NCI-H128 (cell line): ENCODE results near the gene ACBD3.

ENCODE experiments used
- DNase-seq: peaks from one replicate; lab custom pipeline; 2025; ENCODE audit not compliant: unreplicated experiment; lab: John Stamatoyannopoulos, UW

The ACBD3 gene

DNA sequence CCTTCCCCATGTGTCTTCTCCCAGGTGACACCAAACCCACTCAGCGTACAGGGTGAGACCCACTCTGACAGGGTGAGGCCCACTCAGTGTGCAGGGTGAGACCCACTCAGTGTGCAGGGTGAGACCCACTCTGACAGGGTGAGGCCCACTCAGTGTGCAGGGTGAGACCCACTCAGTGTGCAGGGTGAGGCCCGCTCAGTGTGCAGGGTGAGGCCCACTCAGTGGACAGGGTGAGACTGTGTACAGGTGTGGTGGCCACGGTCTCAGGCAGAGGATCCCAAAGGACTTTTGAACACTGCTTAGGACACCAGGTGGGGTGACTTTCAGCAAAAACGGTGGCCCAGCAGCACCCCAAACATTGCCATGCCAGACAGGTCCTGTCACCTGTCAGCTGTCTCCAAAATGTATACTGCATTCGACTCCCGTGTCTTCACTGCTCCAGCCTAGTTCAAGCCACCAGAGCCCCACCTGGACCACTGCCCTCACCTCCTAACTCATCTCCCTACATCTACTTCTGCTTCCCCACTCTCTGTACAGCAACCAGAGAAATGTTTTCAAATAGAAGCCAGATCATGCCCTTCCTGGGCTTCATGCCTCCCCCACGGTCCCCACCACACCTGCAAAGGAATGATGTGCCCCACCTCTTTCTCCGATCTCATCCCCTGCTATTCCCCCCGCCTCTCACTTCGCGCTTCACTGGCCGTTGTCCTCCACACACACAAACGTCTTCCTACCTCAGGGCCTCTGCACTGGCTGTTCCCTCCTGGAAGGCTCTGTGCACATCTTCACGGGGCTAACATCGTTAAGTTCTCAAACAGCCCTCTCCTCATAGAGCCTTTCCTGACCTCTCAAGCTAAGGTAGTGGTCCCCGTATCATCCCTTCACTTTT lies 52.1 kb downstream of the ACBD3 start:
- no peak for DNase-seq

DNA sequence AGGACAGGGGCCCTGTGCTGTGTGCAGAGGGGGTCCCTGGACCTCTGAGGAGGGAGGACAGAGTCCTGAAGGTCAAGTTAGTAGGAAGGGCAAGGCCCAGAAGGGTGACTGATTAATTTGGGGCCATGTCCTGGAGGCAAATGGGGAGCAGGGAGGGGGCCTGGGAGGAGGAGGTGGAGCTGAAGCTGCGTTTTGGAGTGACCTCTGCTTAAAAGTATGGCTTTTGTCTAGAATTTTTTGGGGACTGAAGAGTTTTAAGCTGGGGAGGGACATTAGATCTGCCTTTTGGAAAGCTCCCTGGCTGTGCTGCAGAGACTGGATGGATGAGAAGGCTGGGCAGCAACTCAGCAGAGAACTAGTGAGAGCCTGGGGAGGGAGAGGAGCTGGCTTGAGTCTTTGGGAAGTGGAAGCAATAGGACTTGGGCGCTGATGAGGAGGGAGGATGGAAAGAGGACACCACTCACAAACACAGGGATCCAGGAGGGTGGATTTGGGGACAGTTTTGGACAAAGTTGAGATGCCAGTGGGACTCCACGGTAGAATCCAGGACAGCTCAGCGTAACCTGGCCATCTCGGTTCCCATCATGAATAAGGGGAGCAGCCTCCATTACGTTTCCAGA lies 52.9 kb downstream of the ACBD3 start:
- DNase-seq, result no peak

DNA sequence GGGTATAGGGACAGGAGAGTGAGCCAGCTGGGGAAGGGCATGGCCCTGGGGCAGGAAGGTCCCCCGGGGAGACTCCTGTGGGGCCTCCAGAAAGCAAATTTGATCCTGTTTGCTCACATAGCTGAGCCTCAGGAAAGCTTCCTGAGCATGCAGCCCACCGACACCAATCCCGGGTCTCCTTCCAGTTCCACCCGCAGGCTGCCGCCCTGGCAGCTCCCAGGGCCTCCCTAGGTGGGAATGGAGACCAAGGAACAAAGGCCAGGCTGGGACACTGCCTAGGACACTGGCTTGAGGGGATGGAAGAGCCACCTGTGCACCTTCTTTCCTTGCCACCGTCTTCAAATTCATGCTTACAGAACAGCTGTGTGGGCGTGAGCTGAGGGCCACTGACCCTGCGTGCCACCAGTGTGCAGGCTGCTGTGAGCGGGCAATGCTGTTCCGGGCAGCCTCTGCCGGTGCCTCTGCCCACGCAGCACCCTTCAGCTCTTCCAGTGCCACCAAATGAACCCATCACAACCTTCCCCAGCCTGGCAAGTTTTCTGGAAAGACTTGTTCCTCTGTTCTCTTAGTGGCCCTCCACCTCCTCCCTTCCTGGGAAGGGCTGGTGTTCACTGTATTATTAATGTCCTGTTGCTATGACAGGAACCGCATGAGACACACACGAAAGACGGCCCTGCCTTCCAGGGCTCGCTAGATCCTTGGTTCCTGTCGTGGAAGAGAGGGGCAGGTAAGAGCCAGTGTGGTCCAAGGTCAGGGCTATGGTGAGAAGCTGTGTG lies 53.6 kb downstream of the ACBD3 start:
- DNase-seq, result no peak

DNA sequence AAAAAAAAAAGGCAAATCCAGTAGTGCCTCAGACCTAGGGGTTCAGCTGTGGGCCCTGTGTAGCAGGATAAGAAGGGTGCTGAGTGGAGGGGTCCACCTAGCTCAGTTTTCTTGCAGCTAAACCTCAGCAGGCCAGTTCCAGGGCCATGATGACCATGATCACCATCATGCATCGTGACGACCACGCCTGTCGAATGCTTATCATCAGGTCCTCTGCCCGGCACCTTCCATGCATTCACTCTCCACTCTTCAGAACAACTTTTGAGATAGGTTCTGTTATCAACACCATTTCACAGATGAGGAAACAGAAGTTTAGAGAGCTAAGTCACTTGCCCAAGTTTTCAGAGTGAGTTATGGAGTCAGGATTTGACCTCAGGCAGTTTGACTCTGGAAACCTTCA lies 54.9 kb downstream of the ACBD3 start:
- no peak for DNase-seq

DNA sequence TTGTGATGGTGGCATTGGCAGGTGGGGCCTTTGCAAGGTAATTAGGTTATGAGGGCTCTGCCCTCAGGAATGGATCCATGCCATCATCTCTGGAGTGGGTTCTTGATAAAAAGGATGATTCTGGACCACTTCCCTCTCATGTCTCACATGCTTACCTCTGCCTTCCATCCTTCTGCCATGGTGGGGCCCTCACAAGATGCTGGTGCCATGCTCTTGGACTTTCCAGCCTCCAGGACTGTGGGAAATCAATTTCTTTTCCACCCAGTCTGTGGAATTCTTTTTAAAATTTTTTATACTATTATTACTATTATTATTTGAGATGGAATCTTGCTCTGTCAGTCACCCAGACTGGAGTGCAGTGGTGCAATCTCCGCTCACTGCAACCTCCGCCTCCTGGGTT lies 57.3 kb downstream of the ACBD3 start:
- DNase-seq, result no peak

DNA sequence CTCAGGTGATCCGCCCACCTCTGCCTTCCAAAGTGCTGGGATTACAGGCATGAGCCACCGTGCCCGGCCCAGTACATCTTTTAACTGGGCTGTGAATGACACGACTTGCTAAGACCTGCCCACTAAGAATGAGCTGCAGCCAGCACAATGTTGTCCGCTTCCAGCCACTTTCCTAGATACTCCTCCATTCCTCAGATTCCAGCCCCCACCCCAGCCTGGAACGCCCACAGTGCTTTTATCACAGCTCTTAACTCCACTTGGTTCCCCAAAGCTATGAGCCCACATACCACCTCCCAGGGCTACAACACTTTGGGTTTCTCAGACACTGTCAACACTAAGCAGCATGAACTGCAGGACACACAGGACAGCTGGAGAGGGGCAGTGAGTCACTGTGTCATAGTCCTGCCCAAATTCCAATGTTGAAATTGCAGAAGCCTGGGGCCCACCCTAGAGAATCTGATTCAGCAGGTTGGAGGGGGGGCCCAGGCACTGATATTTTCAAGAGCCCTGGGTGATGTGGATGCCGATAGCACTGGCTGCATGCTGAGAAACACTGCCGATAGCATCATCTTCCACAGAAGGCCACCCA lies 58.0 kb downstream of the ACBD3 start:
- DNase-seq, result no peak

DNA sequence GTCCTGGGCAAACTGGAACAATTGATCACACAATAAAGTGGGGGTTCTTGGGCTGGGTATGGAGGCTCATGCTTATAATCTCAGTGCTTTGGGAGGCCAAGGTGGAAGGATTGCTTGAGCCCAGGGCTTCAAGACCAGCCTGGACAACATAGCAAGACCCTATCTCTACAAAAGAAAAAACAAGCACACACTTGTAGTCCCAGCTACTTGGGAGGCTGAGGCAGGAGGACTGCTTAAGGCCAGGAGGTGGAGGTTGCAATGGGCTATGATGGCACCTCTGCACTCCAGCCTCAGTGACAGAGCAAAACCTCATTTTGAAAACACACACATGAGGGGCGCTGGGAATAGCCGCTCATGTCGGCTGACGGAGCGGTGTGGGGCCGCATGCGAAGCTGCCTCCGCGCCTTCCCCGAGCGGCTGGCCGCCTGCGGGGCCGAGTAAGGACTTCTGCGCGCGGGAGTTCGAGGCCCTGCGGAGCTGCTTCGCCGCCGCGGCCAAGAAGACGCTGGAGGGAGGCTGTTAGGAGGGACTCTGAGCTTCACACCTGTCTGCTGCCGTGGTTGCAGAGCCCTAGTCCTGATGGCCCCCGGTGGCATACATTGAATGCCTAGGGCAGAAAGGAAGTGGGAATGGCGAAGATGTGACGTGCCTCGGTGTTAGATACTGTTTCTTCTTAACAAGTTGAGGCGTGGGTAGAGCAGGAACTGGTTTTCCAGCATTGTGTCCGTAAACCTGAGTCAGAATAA lies 59.5 kb downstream of the ACBD3 start:
- DNase-seq, result no peak

DNA sequence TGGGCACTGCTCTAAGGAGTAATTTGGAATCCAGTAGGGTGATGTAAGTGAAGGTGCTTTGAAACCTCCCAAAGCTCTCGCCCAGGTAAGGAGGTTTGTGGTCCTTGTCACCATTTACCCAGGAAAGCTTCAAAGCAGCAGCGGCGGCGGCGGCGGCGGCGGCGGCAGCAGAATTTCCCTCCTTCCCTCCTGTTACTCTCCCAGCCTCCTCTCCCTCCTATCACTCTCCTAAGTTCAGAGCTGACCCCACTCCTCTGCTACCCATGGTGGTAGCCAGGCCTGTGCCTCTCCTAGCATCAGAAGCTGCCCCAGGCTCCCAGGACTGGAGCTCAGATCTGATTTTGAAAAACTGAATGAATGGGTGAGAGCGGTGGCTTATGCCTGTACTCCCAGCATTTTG lies 60.7 kb downstream of the ACBD3 start:
- DNase-seq, result no peak

DNA sequence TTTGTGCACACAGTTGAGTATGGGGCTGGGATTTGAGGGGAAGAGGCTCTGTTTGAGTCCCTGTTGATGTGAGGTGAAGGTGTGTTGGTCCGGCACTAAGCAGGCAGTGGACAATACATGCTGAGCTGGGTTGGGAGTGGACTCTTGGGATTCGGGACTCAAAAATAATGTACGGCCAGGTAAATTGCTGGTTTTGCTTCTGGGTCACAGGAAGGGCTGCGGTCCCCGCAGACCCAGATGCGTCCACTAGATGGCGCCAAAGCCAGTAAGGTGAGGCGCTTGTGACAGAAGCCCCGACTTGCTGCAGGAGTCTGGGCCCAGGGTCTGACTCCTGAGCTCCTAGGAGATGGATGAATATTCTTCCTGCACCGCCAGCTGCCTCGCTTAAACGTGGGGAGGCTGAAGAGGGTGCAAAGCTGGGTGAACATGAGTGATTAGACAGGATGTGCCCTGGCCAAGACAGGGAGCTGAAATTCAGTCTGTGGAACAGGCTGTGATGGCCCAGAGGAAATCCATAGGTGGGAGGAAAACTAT lies 61.4 kb downstream of the ACBD3 start:
- peak; percentile 83 for DNase-seq

DNA sequence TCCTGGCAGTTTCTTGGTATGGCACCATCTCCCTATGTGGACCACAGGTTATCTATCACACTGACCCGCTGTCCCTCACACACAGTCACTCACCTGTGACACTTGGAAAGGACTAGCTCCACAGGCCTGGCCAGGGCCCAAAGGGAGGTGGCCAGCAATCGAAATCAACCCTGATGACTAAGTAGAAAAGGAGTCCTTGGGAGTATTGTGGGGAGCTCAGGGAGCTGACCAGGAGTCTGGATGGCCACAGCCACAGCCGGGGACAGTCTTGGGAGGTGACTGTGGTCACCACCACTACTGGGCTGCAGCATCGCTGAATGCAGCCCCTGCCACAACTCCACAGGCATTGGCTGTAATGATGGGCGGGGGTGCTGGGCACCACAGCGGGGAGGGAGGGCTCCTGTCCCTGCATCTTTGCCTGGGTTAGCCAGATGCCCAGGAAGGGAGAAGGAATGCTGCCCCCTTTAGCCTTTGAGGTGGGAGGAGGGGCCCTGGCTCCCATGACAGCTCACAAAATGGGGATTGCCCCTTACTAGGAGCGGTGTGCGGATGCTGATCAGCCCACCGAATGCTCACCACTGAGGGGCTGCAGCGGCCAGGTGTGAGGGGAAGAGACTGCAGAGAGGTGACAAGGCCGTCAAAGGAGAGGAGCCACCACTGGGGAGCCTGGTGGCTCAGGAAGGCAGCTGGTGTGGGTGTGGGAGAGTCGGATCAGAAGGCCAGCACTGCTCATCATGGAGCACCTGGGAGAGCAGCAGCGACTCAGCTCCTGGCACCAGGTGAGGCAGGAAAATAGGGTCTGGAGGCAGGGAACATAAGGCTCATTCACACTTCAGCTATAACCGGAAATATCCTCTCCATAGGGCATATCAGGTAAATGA lies 62.7 kb downstream of the ACBD3 start:
- no peak for DNase-seq

DNA sequence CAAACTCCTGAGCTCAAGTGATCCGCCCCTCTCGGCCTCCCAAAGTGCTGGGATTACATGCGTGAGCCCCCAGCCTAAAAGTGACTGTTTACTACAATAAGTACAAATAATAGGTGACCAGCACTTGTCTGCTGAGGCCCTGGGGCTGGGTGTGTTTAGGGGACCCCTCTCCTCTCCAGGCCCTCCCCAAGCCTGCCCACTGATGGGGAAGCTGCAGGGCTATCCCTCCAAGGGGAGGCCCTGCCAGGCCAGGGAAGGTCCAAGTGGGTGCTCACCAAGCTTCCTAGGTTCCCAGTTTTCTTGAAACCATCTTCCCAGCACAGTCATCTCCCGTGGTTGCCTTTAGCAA lies 63.4 kb downstream of the ACBD3 start:
- DNase-seq, result no peak

DNA sequence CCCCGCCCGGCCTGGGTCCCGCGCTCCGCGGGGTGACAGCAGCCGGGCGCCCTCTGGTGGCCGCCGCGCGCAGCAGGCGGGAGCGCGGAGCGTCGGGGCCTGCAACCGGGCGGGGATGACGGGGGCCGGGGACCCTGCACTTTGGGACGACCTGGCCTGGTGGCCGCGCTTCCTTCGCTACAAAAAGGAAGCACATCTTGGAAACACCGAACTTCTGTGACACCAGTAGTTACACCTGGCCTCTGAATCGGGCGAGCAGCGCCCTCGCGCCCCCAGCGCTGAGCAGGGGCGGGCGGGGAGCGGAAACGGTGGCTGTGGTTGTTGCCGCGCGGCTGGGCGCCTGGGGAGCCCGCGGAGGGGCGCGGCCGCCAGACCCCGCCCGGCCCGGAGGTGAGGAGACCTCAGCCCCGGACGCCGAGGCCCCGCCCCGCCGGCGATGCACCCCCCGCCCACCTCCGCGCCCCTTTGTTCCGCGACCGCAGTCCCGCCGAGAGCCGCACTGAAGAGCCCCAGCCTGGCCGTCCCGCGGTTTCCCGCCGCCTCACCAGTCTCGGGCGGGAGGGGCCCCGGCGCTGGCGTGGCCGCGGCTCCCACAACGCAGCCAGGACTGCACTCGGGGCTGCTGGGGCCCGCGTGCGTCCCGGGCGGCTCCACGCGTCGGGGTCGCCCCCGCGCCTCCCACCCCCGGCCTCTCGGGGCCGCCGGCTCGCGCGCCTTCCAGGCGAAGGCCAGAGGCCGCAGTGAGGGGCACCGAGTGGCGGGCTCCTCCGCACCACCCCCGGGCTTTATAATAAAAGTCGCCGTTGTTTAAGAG lies 64.7 kb downstream of the ACBD3 start:
- DNase-seq, result peak; percentile 77

DNA sequence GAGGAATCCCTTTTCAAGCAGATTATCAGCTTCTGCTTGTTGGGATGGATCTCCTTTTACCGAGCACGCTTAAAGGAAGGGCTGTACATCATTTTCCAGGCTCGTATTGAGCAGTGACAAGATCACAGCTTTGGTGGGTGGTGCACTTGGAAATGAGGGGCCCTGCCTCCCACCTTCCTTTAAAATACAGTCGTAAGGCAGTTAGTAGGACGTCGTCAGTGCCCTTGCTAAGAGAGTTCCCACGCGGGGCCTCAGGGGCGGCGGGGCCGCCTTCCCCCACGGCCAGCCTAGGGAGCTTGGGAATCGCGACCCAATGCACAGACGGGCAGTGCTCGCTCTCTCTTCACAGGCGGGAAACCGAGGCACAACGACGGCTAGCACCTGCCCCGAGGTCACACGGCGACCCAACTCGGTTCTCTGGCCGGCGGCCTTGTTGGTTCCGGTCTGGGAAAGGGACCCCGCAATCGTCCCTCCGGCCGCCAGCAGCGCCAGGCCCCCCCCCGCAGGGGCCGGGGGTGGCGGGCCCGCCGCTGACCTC lies 65.4 kb downstream of the ACBD3 start:
- DNase-seq, result no peak

DNA sequence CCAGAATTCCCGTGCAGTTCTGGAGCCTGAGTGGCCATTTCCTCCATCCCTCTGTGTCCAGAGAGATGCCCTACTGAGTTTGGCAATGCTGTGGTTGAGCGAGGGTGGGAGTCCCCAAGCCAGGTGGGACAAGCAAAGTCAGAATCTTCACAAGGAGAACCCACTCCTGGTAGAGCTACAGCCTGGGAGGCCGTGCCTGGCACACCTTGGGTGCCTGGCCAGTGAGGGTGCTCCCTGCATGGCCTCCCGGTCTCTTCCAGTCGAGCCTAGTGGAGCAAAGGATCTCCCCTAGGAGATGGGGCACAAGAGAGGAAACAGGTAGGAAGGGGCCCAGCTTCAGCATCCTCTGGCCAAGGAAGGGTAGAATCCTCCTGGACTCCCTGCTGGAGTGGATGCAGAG lies 66.1 kb downstream of the ACBD3 start:
- DNase-seq, result no peak

DNA sequence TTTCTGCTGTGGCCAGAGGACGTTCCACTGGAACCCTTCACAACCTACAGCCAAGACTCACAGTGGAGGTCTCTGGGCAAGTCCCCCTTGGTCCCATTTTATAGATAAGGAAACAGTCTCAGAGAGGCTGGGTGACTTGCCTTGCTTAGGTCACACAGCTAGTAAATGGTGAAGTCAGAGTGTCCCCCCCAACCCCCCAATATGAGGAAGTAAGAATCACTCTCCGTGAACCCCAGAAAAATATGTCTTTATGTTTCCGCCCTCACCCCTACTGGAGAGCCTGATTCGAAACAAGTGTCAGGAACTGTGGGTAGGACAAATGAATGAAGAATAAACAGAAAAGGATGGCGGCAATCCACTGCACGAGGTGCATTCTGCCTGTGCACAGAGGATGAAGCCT lies 67.4 kb downstream of the ACBD3 start:
- no peak for DNase-seq

DNA sequence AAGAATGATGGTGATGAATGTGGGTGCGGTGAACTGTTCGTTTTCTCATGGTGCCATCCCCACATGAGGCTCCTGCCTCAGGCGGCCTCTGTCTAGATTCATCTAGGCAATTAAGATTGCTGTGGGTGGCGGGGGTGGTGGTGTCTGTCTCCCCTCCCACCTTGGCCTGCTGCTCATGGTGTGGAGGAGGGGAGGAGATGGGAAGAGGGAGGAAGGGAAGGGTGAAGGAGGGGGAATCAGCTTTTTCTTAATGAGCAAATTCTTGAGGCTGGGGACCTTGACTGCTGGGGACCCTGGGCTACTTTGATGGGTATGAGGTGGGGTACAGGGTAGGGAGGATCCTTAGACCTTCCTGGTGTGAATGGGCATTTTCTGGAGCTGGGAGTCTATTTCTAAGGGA lies 68.2 kb downstream of the ACBD3 start:
- DNase-seq, result no peak

DNA sequence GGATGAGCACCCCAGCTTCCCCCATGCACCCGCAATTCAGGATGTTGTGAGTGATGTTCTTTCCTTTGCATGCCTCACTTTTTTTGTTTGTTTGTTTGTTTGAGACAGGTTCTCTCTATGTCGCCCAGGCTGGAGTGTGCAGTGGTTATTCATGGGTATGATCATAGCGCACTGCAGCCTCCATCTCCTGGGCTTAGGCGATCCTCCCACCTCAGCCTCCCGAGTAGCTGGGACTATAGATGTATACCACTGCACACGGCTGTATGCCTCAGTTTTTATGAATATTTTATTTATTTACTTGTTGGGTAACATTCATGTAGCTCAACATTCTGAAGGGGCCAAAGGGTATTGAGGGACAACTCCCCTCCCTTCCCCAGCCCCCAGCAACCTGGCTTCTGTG lies 69.2 kb downstream of the ACBD3 start:
- DNase-seq, result no peak

DNA sequence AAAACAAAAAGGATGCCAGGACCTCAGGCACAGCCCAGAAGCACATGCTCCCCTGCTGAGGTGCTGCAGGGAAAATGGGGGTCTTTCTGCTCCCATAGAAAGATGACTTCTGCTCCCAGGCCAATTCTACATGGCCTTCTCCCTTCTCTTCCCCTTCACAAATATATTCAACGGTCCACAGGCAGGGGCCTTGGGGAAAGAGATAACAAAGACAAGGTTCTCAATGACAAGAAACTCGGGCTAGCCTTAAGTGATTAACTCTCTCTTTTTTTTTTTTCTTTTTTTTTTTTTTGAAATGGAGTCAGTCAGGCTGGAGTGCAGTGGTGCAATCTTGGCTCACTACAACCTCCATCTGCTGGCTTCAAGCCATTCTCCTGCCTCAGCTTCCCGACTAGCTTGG lies 69.9 kb downstream of the ACBD3 start:
- no peak for DNase-seq

DNA sequence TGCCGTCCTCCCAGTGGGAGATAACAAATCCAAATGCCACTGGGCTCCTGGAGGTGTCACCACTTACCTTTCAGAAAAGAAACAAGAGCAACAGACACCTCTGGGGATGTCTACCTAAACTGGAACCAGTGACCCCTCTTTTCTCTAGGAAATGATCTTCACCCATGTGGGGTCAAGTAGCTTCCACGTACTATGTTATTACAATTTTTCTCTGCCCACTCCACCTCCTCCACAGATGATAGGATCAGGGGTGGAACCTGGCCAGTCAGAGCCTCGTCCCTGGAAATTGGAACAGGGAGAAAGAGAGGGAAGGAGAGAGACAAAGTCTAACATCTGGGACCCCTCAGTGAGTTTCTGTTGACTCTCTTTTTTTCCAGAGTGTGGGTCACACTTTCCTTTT lies 73.9 kb downstream of the ACBD3 start:
- DNase-seq, result no peak
